KOPT-K1 (cell line): ENCODE data around the gene CD209.
"Not testable (repeated sequence)": the region's sequence is repeated elsewhere in the genome, so short reads cannot be mapped to it uniquely, and the experiment has no call there.

ENCODE experiments used
- H3K27ac ChIP-seq: fragments of 200-600 bp; sonication (generic); 2 replicates; pipeline ENCODE4 v1.5.1; 2016; ENCODE audit warnings: antibody characterized with exemption, mild to moderate bottlenecking, low read depth, low read length; ENCODE audit not compliant: poor library complexity, severe bottlenecking
- H3K36me3 ChIP-seq: fragments of 200-600 bp; sonication (generic); 2 replicates; pipeline ENCODE4 v1.5.1; 2017; ENCODE audit warnings: antibody characterized with exemption, mild to moderate bottlenecking, low read length, moderate library complexity; ENCODE audit not compliant: insufficient read depth
- H3K9me3 ChIP-seq: fragments of 200-600 bp; sonication (generic); 2 replicates; pipeline ENCODE4 v1.5.1; 2017; ENCODE audit warnings: antibody characterized with exemption, low read length, mild to moderate bottlenecking; ENCODE audit not compliant: insufficient read depth, poor library complexity, severe bottlenecking

CD209 gene

DNA sequence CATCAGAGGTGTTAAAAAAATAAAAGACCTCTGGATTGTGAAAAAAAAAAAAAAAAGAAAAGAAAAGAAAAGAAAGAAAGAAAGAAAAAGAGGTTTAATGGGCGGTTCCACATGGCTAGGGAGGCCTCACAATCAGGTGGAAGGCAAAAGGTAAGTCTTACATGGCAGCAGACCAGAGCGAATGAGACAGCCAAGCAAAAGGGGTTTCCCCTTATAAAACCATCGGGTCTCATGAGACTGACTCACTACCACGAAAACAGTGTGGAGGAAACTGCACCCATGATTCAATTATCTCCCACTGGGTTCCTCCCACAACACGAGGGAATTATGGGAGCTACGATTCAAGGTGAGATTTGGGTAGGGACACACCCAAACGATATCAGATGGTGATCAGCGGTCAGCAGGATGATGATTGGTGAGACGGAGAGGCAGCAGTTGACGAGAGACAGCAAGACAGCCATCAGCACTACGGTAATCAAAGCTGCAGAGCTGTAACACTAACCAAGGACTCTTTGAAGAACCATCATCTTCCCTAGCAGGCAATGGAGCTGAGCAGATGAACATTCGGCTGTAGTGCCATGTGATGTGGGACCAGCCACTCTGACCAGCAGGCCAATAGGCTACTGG, 3.9 kb upstream of the CD209 start:
- Histone ChIP-seq H3K27ac (no peak overlapping the region), H3K9me3 (peaks cover 16% of the 10 kb centered on the region), H3K36me3 (no peaks in the 10 kb centered on the region)

DNA sequence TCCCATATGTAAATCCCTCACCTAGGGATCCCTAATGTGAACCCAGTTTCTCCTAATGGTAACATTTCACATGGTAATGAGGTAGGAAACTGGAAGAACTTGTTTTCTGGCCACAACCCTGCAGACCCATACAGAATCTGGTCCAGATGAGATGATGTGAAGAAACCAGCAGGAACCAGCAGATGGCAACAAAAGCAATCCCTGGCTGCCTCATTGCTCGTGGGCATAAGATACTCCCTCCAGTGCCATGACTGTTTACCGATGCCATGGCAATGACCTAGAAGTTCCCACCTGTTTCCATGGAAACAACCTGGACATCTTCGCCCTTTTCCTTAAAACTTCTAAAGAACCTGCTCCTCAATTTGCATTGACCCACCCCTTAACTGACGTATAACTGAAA, 1.4 kb upstream of the CD209 start:
- Histone ChIP-seq H3K27ac (no peak overlapping the region), H3K9me3 (peaks cover 7% of the 10 kb centered on the region), H3K36me3 (no peaks in the 10 kb centered on the region)

DNA sequence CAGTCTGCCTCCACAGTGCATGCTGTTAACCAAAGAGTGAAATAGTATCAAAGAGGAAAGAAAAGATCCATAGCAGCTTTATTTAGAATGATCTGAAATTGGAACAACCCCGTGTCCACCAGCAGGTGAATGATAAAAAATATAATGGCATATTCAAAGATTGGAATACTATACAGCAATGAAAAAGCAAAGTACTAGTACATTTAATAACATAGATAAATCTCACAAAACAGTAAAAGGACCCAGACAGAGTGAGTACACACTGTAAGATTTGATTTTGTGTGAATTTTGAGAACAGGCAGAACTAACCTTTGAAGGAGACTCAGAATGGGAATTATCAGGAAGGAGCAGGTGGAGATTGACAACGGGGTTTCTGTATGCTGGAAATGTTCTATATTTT, 837 bp upstream of the CD209 start:
- no peaks in the 10 kb centered on the region for H3K36me3 ChIP-seq
- H3K27ac ChIP-seq = no peak overlapping the region
- H3K9me3 ChIP-seq = peaks cover 7% of the 10 kb centered on the region

DNA sequence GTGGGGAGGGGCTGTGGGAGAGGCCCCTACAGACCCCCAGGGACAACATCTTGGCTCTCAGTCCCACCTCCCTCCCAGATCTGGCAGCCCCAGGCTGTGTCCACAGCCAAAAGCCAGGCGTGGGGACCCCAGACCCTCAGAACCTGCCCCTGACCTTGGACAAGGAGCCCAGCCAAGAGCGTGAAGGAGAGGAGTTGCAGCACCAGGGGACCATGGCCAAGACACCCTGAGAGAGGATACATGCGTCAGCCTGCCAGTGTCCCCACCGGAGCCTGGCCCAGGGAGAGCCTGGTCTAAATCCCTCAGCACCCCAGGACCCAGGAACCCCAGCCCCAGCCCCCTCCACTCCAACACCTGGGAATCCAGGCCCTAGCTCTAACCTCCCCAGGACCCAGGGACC, 1.0 kb downstream of the CD209 start:
- H3K27ac ChIP-seq, H3K36me3 ChIP-seq, H3K9me3 ChIP-seq: not testable (repeated sequence)

DNA sequence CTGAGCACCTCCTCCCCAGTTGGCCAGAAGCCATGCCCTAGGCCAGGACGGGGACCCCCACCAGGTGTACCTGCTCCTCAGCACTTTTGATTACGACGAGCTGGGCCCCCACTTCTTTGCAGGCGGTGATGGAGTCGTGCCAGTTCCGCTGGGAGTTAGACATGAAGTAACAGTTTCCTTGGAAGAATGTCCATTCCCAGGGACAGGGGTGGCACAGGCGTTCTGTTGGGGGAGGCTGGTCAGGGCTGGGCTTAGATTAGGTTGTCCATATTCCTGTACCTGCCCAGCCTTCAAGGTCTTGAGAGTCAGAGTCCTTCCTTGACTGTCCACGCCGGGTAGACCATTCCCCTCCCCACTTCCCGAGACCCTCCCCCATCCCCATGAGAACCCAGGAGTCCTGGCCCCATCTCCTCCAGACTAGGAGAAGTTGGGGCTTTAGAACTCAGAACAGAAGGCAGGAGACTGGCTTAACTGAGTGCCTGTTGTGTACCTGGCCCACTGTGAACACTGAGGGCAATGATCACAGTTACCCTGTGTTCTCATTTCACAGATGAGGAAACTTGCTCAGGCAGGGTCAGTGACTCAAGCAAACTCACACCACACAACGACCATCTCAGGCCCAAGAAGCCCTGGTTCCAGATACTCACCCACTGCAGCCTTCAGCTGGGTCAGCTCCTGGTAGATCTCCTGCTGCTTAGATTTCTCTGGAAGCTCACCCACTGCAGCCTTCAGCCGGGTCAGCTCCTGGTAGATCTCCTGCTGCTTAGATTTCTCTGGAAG, 2.3 kb downstream of the CD209 start:
- H3K9me3 ChIP-seq = peaks cover 7% of the 10 kb centered on the region
- H3K27ac ChIP-seq = no peak overlapping the region
- H3K36me3 ChIP-seq = no peaks in the 10 kb centered on the region

DNA sequence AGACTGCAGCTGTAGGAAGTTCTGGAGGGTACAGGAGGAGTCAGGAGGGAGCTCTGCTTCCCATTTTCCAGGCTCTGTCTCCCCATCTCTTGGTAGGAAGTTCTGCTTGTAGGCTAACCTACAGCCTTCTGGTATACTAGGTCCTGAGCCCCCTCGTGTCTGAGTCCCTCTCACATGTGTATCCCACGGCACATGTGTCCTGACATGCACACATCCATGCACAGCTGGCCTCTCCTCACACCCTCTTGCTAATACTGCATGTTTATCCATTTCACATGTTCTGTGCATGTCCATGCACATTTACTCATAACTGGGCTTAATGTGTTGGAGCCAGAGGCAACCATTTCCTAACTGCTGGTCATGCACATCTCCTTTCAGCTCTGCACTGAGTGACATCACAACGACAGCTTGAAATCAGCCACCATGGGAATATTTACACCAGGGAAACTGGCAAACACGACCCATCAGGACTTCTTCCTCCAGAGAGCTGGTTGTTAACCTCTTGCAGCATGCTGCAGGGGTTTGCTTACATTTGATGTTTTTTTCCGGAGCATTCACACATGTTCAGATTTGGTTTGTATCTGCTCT, 3.0 kb downstream of the CD209 start:
- H3K9me3 ChIP-seq = peaks cover 7% of the 10 kb centered on the region

DNA sequence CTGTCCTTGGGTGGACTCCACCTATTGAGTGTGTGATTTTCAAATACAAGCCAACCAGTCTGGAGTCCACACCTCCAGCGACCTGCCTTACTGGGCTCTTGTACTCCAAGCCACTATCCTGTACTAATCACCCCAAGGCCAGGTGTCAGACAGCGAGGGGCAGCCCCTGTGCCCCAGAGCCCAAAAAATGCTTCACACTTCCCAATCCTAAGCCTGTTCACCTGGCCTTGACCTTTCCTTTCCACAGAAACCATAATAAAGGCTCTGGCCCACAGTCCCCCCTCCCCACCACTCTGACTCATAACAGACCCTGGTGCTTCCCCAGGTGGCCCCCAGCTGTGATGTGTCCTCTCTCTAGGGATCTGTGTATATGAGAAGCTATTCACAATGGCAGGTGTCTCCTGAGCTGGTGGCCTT, 3.9 kb downstream of the CD209 start:
- Histone ChIP-seq H3K27ac (no peak overlapping the region), H3K36me3 (no peaks in the 10 kb centered on the region), H3K9me3 (peaks cover 7% of the 10 kb centered on the region)

More for the DNA sequence above, 3.0 kb downstream of the CD209 start:
- no peak overlapping the region for H3K27ac ChIP-seq
- H3K36me3 ChIP-seq = no peaks in the 10 kb centered on the region

DNA sequence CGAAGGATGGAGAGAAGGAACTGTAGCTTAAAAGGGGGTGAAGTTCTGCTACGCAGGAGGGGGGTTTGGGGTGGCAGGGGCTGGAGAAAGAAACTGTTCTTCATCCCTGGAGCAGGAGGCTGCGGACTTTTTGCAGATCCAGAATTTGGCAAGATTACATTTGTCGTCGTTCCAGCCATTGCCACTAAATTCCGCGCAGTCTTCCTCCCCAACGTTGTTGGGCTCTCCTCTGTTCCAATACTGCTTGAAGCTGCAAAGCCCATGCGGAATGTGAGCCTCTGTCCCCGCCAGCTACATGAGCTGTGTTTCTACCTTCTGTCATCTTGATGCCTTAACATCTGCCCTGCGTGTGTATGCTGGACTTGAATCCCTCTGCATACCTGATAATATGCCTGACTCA, 4.3 kb downstream of the CD209 start:
- peaks cover 3% of the 10 kb centered on the region for H3K9me3 ChIP-seq
- H3K27ac ChIP-seq = no peak overlapping the region
- H3K36me3 ChIP-seq = no peaks in the 10 kb centered on the region

DNA sequence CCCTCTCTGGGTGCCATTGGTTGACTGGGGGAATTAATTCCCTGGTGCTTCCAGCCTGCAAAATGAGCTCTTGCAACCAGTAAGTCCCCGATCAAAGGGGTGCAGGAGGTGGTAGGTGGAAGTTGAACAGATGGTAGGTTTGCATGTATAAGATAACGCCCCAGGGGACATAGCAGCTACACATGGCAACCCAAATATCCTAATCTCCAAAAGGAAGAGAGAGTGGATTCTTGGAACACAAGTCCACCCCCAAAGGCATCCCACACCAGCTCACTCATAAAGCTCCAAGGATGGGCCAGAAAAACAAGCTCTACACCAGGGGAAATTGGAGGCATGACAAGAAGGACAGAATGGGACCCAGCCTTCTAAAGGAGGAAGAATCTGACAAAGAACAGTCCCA, 4.8 kb downstream of the CD209 start:
- Histone ChIP-seq H3K9me3 (no peaks in the 10 kb centered on the region), H3K36me3 (no peaks in the 10 kb centered on the region), H3K27ac (no peak overlapping the region)

DNA sequence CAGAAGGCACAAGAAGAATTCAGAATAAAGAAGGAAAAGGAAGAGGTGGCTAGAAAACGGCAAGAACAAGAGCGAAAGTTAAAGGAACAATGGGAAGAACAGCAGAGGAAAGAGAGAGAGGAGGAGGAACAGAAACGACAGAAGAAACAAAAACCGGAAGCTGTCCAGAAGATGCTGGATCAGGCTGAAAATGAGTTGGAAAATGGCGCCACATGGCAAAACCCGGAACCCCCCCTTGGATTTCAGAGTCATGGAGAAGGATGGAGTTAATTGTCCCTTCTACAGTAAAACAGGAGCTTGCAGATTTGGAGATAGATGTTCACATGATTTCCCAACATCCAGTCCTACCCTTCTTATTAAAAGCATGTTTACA, 6.7 kb downstream of the CD209 start:
- no peaks in the 10 kb centered on the region for H3K9me3 ChIP-seq
- no peak overlapping the region for H3K27ac ChIP-seq
- H3K36me3 ChIP-seq = no peaks in the 10 kb centered on the region

DNA sequence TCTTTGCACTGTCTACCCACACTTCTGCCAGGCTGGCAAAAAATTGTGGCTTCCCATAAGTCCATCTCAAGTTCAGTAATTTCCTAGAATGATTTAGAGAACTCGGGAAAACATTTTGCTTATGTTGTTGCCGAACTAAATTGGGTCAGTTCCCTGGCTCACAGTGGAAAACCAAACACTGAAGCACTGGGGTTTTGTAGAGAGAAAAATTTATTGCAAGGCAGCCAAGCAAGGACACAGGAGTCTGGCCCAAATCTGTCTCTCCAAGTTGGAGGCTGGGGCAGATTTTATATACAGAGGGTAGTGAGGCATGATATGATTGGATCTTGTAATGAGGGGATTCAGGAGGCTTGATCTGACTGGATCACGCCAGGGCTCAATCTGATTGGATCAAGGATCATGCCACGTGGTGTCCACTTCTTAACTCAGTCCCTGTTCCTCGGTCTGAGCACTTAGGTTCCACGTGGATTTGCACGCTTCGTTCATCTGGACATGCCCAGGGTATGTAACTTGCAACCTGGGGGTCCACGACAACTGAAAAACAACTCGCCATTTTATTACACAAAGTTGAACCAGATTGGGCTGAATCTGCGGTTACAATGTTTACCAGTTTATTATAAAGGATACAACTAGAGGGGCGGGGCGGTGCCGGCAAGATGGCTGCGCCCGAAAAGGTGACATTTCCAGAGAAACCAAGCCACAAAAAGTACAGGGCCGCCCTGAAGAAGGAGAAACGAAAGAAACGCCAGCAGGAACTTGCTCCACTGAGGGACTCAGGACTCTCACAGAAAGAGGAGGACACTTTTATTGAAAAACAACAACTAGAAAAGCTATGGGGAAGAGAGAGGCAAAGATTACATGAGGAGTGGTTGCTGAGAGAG, 7.3 kb downstream of the CD209 start:
- Histone ChIP-seq H3K27ac (no peak overlapping the region), H3K36me3 (no peaks in the 10 kb centered on the region), H3K9me3 (no peaks in the 10 kb centered on the region)

DNA sequence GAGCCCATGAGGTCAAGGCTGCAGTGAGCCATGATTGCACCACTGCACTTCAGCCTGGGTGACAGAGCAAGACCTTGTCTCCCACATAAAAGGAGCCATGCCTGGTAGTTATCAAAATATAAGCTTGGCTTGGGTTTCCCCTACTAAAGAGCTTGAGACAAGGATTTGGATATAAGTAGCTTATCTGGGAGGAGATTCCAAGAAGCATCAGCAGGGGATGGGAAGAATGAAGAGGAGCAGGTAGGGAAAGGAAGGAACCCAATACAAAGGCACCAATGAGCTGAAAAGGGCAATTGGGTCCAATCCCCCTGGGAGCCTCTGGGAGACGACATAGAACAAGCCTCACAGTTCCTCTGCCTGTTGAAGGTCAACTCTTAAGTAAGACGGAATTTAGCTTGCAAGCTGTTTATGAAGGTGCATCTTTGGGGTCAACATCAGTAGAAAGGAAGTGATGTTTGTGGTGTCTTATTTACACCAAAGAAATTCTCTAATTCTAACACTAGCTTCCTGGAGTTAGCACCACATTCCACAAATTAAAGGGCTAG, 8.1 kb downstream of the CD209 start:
- Histone ChIP-seq H3K36me3 (no peaks in the 10 kb centered on the region), H3K9me3 (no peaks in the 10 kb centered on the region), H3K27ac (no peak overlapping the region)

DNA sequence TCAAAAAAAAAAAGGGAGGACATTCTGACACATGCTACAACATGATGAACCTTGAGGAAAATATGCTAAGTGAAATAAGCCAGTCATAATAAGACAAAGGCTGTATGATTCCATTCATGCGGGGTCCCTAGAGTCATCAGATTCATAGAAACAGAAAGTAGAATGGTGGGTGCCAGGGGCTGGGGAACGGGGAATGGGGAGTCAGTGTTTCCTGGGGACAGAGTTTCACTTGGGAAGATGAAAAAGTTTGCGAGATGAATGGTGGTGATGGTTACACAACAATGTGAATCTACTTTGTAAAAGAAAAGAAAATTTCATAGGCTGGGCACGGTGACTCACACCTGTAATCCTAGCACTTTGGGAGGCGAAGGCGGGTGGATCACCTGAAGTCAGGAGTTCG, 9.3 kb downstream of the CD209 start:
- Histone ChIP-seq H3K36me3 (no peaks in the 10 kb centered on the region), H3K27ac (no peak overlapping the region)

DNA sequence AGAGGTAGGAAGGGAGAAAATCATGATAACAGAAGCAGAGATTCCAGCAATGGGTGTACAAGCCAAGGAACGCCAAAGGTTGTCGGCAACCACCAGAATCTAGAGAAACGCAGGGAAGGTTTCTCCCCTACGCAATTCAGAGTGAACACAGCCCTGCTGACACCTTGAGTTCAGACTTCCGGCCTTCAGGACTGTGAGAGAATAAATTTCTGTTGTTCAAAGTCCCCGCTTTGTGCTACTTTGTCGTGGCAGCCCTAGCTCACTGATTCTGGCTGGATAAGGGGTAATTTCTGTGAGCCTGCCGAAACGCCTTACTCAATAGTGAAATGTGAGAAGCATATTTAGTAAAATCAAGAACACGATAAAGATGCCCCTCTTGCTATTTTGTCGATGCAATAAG, 10.1 kb downstream of the CD209 start:
- Histone ChIP-seq H3K9me3 (no peaks in the 10 kb centered on the region), H3K27ac (no peak overlapping the region), H3K36me3 (no peaks in the 10 kb centered on the region)

More for the DNA sequence above, 9.3 kb downstream of the CD209 start:
- H3K9me3 ChIP-seq = no peaks in the 10 kb centered on the region

DNA sequence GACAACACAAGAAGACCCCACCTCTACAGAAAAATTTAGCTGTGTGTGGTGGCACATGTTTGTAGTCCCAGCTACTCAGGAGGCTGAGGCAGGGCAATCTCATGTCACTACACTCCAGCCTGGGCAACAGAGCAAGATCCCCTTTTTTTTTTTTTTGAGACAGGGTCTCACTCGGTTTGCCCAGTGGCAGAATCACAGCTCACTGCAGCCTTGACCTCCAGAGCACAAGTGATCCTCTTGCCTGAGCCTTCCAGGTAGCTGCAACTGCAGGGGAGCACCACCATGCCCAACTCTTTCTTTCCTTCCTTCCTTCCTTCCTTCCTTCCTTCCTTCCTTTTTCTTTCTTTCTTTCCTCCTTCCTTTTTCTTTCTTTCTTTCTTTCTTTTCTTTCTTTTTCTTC, 11.2 kb downstream of the CD209 start:
- no peak overlapping the region for H3K27ac ChIP-seq
- no peaks in the 10 kb centered on the region for H3K36me3 ChIP-seq
- H3K9me3 ChIP-seq = no peaks in the 10 kb centered on the region
